Measurements from ENCODE around the gene PTGFR. TPM values are rescaled to one million over a fixed set of nuclear protein-coding genes. Genes with fewer than 3 reads are reported as not detected.

Gene PTGFR
- total RNA-seq, 2 donors from 2014 or later, result 0.39 to 1.6 TPM

GRCh38 chr1:78561856-78562255, 71.1 kb downstream of the PTGFR start:
- no peak for DNase-seq (ENCODE audit: low spot score)
- Histone ChIP-seq H3K36me3 (no peaks in the 10 kb centered on the region), H3K9me3 (no peaks in the 10 kb centered on the region), H3K4me3 (no peak overlapping the region), H3K4me1 (no peaks in the 10 kb centered on the region), H3K27me3 (no peaks in the 10 kb centered on the region), H3K27ac (no peak overlapping the region)
- no peak for TF ChIP-seq CTCF (IDR thresholded peaks at IDR 0.05)

- TF ChIP-seq CTCF (IDR thresholded peaks at IDR 0.05), result no peak
- Histone ChIP-seq H3K27me3 (no peaks in the 10 kb centered on the region), H3K27ac (no peak overlapping the region), H3K4me1 (no peaks in the 10 kb centered on the region), H3K36me3 (no peaks in the 10 kb centered on the region), H3K9me3 (no peaks in the 10 kb centered on the region), H3K4me3 (no peak overlapping the region)
- DNase-seq (ENCODE audit: low spot score), result no peak
Observed at GRCh38 chr1:78565393-78565792, 74.6 kb downstream of the PTGFR start.

- Histone ChIP-seq H3K4me3 (no peak overlapping the region), H3K27me3 (no peaks in the 10 kb centered on the region), H3K4me1 (no peaks in the 10 kb centered on the region), H3K27ac (no peak overlapping the region), H3K9me3 (no peaks in the 10 kb centered on the region), H3K36me3 (no peaks in the 10 kb centered on the region)
- no peak for TF ChIP-seq CTCF (IDR thresholded peaks at IDR 0.05)
- no peak for DNase-seq (ENCODE audit: low spot score)
Observed at GRCh38 chr1:78570539-78570938, 79.8 kb downstream of the PTGFR start.

GRCh38 chr1:78577257-78578100, 86.7 kb downstream of the PTGFR start:
- Histone ChIP-seq H3K9me3 (no peaks in the 10 kb centered on the region), H3K4me1 (no peaks in the 10 kb centered on the region), H3K36me3 (no peaks in the 10 kb centered on the region), H3K27me3 (no peaks in the 10 kb centered on the region), H3K27ac (no peak overlapping the region), H3K4me3 (no peak overlapping the region)
- DNase-seq (ENCODE audit: low spot score), result no peak
- TF ChIP-seq CTCF (IDR thresholded peaks at IDR 0.05), result no peak

- H3K27ac ChIP-seq, result no peak overlapping the region
- H3K27me3 ChIP-seq, result no peaks in the 10 kb centered on the region
- no peaks in the 10 kb centered on the region for H3K4me1 ChIP-seq
- H3K36me3 ChIP-seq, result no peaks in the 10 kb centered on the region
- no peaks in the 10 kb centered on the region for H3K9me3 ChIP-seq
- no peak for TF ChIP-seq CTCF (IDR thresholded peaks at IDR 0.05)
- no peak overlapping the region for H3K4me3 ChIP-seq
- DNase-seq (ENCODE audit: low spot score), result no peak
Observed at GRCh38 chr1:78586572-78586971, 95.8 kb downstream of the PTGFR start.

GRCh38 chr1:78587211-78587610, 96.4 kb downstream of the PTGFR start:
- TF ChIP-seq CTCF (IDR thresholded peaks at IDR 0.05), result no peak
- no peak overlapping the region for H3K27ac ChIP-seq
- H3K4me1 ChIP-seq, result no peaks in the 10 kb centered on the region
- DNase-seq (ENCODE audit: low spot score), result no peak
- no peaks in the 10 kb centered on the region for H3K27me3 ChIP-seq
- no peaks in the 10 kb centered on the region for H3K36me3 ChIP-seq
- H3K9me3 ChIP-seq, result no peaks in the 10 kb centered on the region
- no peak overlapping the region for H3K4me3 ChIP-seq

Data from right atrium auricular region (tissue), 2 donors.